Karpas-422 (cell line): Measurements from ENCODE around the gene LAPTM5. TPM values are rescaled to one million over a fixed set of nuclear protein-coding genes. Genes with fewer than 3 reads are reported as not detected.

Experiments used
- DNase-seq: peaks from one replicate; pipeline ENCODE4 v3.0.0-alpha.2; 2015
- H2AFZ ChIP-seq: fragments of 200-600 bp; sonication (generic); 2 replicates; pipeline ENCODE4 v1.6.1; 2014; ENCODE audit warnings: antibody characterized with exemption, low read length, mixed read lengths
- H3K27ac ChIP-seq: fragments of 200-600 bp; sonication (generic); 2 replicates; pipeline ENCODE4 v1.5.1; 2014; ENCODE audit warnings: mild to moderate bottlenecking, low read length, moderate library complexity
- H3K27me3 ChIP-seq: fragments of 200-600 bp; sonication (generic); 2 replicates; pipeline ENCODE4 v1.6.1; 2014; ENCODE audit warnings: low read length, mixed read lengths
- H3K36me3 ChIP-seq: fragments of 200-600 bp; sonication (generic); 2 replicates; pipeline ENCODE4 v1.6.1; 2014; ENCODE audit warnings: low read length, mixed read lengths; ENCODE audit not compliant: insufficient read depth
- H3K4me1 ChIP-seq: fragments of 200-600 bp; sonication (generic); 2 replicates; pipeline ENCODE4 v1.6.1; 2014; ENCODE audit warnings: mild to moderate bottlenecking, low read length, mixed read lengths
- H3K4me2 ChIP-seq: fragments of 200-600 bp; sonication (generic); 2 replicates; pipeline ENCODE4 v1.6.1; 2014; ENCODE audit warnings: low read length, low read depth, mild to moderate bottlenecking; ENCODE audit not compliant: poor library complexity, severe bottlenecking
- H3K4me3 ChIP-seq: fragments of 200-600 bp; sonication (generic); 2 replicates; pipeline ENCODE4 v1.5.1; 2014; ENCODE audit warnings: mild to moderate bottlenecking, antibody characterized with exemption, low read length, mixed read lengths
- H3K79me2 ChIP-seq: fragments of 200-600 bp; sonication (generic); 2 replicates; pipeline ENCODE4 v1.6.1; 2014; ENCODE audit warnings: mild to moderate bottlenecking, low read length, mixed read lengths
- H3K9ac ChIP-seq: fragments of 200-600 bp; sonication (generic); 2 replicates; pipeline ENCODE4 v1.6.0; 2014; ENCODE audit warnings: low read length
- H3K9me2 ChIP-seq: fragments of 200-600 bp; sonication (generic), shearing (Covaris generic); replicated peaks from 2 replicates; pipeline ENCODE4 v1.6.0; 2014; ENCODE audit warnings: mild to moderate bottlenecking, low read length, moderate library complexity; ENCODE audit not compliant: insufficient read depth
- H3K9me3 ChIP-seq: fragments of 300-700, 200-600 bp; sonication (generic); 2 replicates; pipeline ENCODE4 v1.6.1; 2014; ENCODE audit warnings: low read length, mixed read lengths
- H4K20me1 ChIP-seq: fragments of 200-600 bp; sonication (generic); 2 replicates; pipeline ENCODE4 v1.6.1; 2014; ENCODE audit warnings: mild to moderate bottlenecking, antibody characterized with exemption, low read length, low read depth; ENCODE audit not compliant: insufficient read depth
- total RNA-seq: library from RNA; depleted of rRNA; stranded (reverse); fragments of >200 nt; shearing (Covaris generic); gene quantifications from 2 replicates; pipeline ENCODE4 v1.2.3, GENCODE V29; 2014; ENCODE audit warnings: low replicate concordance

LAPTM5 gene
- total RNA-seq, 1 experiment from 2014 or later, result 184 TPM

DNA sequence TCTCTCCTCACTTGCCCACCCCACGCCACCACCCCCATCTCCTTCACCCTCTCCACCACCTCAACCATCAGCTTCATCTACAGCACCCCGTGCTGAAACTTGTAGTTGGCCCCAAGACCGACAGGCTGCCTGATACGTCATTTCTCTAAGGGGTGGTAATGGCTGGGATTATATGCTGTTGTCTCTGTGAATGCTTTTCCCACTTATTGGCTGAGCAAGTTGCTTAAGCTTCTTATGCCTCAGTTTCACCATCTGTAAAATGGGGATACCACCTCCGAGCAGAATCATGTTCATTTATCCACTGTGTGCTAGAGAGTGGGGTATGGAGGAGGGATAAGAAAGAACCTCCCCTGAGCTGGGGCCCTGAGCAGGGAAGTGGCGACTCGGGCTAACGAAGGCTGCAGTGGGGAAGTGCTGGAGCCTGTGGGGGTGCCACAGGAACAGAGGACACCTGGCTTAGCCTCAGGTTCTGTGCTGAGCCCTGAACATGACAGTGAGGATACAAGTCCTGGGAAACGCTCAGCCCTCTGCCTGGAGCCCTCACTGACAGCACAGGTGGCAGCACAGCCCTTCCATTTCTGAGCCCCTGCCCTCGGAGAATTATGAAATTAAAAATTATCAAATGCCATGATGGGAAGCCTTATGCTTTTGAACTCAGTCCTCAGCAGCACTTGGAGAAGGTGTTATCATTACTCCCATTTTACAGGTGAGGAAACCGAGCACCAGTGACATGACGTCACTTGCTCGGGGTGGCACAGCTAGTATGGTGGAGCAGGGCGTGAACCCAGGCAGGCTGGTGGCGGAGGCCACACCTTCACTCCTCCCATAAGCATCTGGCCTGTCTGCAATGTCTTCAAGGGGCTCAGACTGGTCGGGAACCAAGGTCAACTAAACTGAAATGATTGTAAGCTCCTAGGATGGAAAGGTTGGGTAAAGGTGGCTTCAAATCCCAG, 37.0 kb downstream of the LAPTM5 start:
- Histone ChIP-seq H3K36me3 (no peaks in the 10 kb centered on the region), H2AFZ (no peak overlapping the region), H3K4me2 (no peak overlapping the region), H3K4me3 (no peak overlapping the region), H4K20me1 (peaks cover 11% of the 10 kb centered on the region; the same call in 1 of the 2 replicates), H3K9me3 (peaks cover 12% of the 10 kb centered on the region; the same call in 1 of the 2 replicates), H3K27me3 (no peaks in the 10 kb centered on the region), H3K79me2 (no peaks in the 10 kb centered on the region), H3K4me1 (peaks cover 22% of the 10 kb centered on the region), H3K9ac (no peak overlapping the region), H3K9me2 (no peaks in the 10 kb centered on the region), H3K27ac (no peak overlapping the region)
- no peak for DNase-seq

DNA sequence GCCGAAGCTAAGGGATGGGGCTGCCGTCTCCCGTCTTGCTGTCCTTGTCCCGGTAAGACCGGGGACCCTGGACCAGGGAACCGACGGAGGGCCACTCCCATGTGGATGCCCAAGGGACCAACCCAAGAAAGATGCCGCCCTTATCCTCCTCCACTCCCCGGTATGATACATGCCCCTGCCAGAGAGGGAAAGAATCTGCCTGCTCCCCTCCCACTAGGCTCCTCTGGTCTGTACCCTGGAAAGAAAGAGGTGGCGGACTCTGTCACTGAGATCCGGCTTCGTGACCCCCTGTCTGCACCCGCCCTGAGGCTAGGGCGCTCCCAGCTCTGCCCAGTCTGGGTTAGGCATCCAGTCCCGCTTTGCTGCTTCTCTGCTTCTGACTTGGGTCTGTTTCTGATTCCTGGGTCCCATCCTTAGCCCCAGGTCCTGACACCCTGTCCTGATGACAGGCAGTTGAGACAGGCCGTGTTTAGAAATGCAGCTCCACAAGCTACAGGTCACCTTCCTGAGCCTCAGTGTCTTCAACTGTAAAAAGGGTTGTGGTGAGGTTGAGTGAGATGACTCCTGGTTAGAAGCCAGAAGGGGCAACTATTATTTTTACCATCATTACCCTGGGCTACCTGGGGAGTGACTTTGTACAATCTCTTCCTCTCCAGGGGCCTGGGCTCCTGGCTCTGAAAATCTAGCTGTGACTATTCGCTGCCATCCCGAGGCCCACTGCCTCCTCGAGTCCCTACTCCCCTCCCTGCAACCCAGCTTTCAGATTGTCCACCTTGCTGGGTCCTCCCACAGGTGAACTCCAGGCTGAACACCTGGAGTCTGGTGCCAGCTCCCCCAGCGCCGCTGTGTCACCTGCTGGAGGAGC, 37.9 kb downstream of the LAPTM5 start:
- Histone ChIP-seq H3K79me2 (no peaks in the 10 kb centered on the region), H3K9me3 (peaks cover 14% of the 10 kb centered on the region; the same call in 1 of the 2 replicates), H3K9me2 (no peaks in the 10 kb centered on the region), H3K4me2 (peak overlapping the region; percentile 95), H3K27me3 (no peaks in the 10 kb centered on the region), H3K27ac (no peak overlapping the region), H3K4me3 (peak overlapping the region; percentile 79), H3K36me3 (no peaks in the 10 kb centered on the region), H4K20me1 (peaks cover 6% of the 10 kb centered on the region; the same call in 1 of the 2 replicates), H3K4me1 (peaks cover 22% of the 10 kb centered on the region), H3K9ac (peak overlapping the region; percentile 76), H2AFZ (no peak overlapping the region)
- DNase-seq, result no peak

DNA sequence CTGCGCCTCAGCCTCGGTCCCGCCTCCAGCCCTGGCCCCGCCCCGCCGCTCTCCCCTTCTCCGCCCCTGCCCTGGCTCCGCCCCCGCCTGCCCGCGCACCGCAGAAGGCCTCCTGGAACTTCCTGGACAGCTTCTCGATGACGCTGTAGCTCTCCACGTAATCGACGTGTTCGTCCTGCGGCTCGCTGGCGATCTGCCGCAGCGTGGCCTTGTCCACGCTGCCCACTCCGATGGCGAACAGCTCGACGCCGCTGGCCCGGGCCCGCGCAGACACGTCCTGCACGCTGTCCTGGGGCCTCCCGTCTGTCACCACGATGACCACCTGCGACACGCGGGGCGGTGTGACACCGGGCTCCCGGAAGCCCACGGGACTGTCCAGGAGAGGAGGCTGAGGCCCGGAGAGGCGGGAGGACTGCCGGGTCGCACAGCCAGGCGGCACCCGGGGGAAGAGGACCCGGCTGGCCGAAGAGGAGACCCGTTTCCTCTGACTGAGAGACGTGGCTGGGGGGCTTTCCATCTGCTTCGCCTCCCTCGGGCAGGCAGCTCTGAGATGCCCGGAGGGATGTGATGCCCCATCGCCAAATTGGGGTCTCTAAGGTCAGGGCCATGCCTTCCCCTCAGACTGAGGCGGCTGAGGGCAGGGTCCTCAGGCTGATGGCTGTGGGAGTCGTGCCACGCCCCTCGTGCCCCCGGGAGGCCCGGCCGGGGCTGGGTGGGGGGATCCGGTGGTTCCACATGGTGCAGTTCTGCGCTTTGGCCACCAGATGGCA, 38.8 kb downstream of the LAPTM5 start:
- Histone ChIP-seq H4K20me1 (peaks cover 6% of the 10 kb centered on the region; the same call in 1 of the 2 replicates), H3K36me3 (no peaks in the 10 kb centered on the region), H3K27ac (peak overlapping the region; percentile 61), H3K4me1 (peaks cover 22% of the 10 kb centered on the region), H3K9ac (peak overlapping the region; percentile 76), H3K27me3 (no peaks in the 10 kb centered on the region), H3K9me2 (no peaks in the 10 kb centered on the region), H3K4me3 (peak overlapping the region; percentile 79), H3K4me2 (peak overlapping the region; percentile 95), H2AFZ (peak overlapping the region; percentile 97), H3K9me3 (peaks cover 14% of the 10 kb centered on the region; the same call in 1 of the 2 replicates), H3K79me2 (no peaks in the 10 kb centered on the region)
- DNase-seq, result peak; percentile 92

DNA sequence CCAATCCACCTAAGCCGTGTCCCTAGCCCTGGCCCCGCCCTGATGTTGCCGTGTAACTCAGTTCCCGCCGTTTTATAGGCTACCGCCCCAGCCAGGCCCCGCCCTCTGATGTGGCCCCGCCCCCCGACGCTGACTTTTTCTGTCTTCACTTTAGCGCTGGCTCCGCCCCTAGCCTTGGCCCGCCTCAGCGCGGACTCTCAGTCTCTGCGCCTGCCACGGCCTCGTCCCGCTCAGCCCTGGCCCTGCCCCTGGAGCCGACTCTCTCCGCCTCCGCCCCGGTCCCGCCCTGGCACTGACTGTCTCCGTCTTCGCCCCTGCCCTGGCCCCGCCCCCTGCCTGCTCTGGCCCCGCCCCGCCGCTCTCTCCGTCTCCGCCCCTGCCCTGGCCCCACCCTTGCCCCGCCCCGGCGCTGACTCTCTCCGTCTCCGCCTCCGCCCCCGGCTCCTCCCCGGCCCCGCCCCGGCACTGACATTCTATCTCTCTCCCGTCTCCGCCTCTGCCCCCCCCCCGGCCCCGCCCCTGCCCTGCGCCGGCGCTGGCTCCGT, 39.4 kb downstream of the LAPTM5 start:
- H3K79me2 ChIP-seq, result no peaks in the 10 kb centered on the region
- no peaks in the 10 kb centered on the region for H3K36me3 ChIP-seq
- no peak overlapping the region for H3K9ac ChIP-seq
- H3K9me3 ChIP-seq, result peaks cover 14% of the 10 kb centered on the region; the same call in 1 of the 2 replicates
- no peak overlapping the region for H3K4me2 ChIP-seq
- no peak overlapping the region for H3K27ac ChIP-seq
- H3K4me1 ChIP-seq, result peaks cover 22% of the 10 kb centered on the region
- peaks cover 6% of the 10 kb centered on the region; the same call in 1 of the 2 replicates for H4K20me1 ChIP-seq
- DNase-seq, result peak; percentile 99
- no peak overlapping the region for H2AFZ ChIP-seq
- no peaks in the 10 kb centered on the region for H3K9me2 ChIP-seq
- no peak overlapping the region for H3K4me3 ChIP-seq
- H3K27me3 ChIP-seq, result no peaks in the 10 kb centered on the region

DNA sequence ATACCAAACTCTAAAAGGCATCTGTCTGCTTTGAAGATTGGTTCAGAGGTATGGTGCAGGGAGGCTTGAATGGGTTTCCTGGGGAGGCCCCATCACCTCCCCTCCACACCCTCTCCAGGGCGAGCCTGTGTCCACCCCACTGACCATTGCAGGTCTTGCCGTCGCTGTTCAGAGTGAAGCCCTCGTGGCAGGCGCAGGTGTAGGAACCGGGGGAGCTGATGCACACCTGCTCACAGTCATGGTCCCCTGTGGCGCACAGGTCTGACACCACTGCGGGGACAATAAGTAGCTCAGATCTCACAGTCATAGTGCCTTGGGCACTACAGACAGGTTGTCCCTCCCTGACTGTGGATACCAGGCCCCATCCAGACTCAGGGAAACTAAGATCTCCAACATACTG, 40.9 kb downstream of the LAPTM5 start:
- H3K79me2 ChIP-seq, result no peaks in the 10 kb centered on the region
- no peak overlapping the region for H3K27ac ChIP-seq
- peaks cover 14% of the 10 kb centered on the region; the same call in 1 of the 2 replicates for H3K9me3 ChIP-seq
- peaks cover 6% of the 10 kb centered on the region; the same call in 1 of the 2 replicates for H4K20me1 ChIP-seq
- H3K4me3 ChIP-seq, result no peak overlapping the region
- H3K9me2 ChIP-seq, result no peaks in the 10 kb centered on the region
- H3K36me3 ChIP-seq, result no peaks in the 10 kb centered on the region
- no peak overlapping the region for H2AFZ ChIP-seq
- H3K4me1 ChIP-seq, result peaks cover 22% of the 10 kb centered on the region
- no peak overlapping the region for H3K9ac ChIP-seq
- no peak overlapping the region for H3K4me2 ChIP-seq
- H3K27me3 ChIP-seq, result no peaks in the 10 kb centered on the region
- DNase-seq, result no peak

DNA sequence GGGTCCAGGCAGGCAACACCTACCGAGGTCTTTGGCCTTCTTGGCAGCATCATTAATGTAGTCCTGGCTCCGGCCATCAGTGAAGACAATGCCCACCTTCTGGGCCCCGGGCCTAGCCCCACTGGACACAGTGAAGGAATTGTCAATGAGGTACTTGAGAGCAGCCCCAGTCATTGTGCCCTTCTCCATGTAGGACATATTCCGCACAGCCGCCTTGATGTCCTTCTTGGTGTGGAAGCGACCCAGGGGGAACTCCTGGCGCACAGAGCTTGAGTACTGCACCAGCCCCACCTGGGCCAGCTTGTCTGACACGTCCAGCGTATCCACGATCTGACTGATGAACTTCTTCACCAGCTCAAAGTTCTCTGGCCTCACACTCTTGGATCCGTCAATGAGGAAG, 41.7 kb downstream of the LAPTM5 start:
- no peak for DNase-seq
- H3K4me2 ChIP-seq, result no peak overlapping the region
- no peaks in the 10 kb centered on the region for H3K9me2 ChIP-seq
- no peaks in the 10 kb centered on the region for H3K27me3 ChIP-seq
- H3K9ac ChIP-seq, result no peak overlapping the region
- peaks cover 22% of the 10 kb centered on the region for H3K4me1 ChIP-seq
- no peak overlapping the region for H3K4me3 ChIP-seq
- H3K9me3 ChIP-seq, result peaks cover 14% of the 10 kb centered on the region; the same call in 1 of the 2 replicates
- no peaks in the 10 kb centered on the region for H3K79me2 ChIP-seq
- H3K36me3 ChIP-seq, result no peaks in the 10 kb centered on the region
- H2AFZ ChIP-seq, result no peak overlapping the region
- H3K27ac ChIP-seq, result no peak overlapping the region
- H4K20me1 ChIP-seq, result peaks cover 6% of the 10 kb centered on the region; the same call in 1 of the 2 replicates

DNA sequence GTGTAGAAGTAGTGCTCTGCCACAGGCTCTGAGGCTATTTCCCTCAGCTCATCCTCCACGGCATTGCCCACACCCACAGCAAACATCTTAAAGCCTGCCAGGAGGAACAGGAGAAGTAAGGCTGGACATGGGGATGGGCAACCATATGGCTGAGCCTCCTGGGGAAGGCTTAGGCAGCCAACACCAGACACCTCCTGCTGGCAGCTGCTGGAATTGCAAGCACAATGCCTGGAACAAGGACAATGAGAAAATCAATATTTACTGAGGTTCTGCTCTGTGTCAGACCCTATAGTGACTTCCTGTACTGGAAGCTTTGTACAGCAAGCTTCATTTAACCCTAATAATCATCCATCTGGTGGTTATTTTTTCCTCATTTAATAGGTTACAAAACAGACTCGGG, 42.4 kb downstream of the LAPTM5 start:
- Histone ChIP-seq H3K4me1 (peaks cover 16% of the 10 kb centered on the region), H3K27ac (no peak overlapping the region), H3K9ac (no peak overlapping the region), H2AFZ (no peak overlapping the region), H3K79me2 (no peaks in the 10 kb centered on the region), H3K36me3 (no peaks in the 10 kb centered on the region), H4K20me1 (peaks cover 6% of the 10 kb centered on the region; the same call in 1 of the 2 replicates), H3K4me3 (no peak overlapping the region), H3K9me2 (no peaks in the 10 kb centered on the region), H3K4me2 (no peak overlapping the region), H3K27me3 (no peaks in the 10 kb centered on the region), H3K9me3 (peaks cover 14% of the 10 kb centered on the region; the same call in 1 of the 2 replicates)
- DNase-seq, result no peak
